ENCODE results near the gene TBC1D22A. TPM values are rescaled to one million over a fixed set of nuclear protein-coding genes. Genes with fewer than 3 reads are reported as not detected.

TBC1D22A gene
- total and polyA plus RNA-seq, 4 donors = 4.1 to 12.4 (median 8.4) TPM

- no peak for DNase-seq (ENCODE audit: low spot score)
- TF ChIP-seq REST (IDR thresholded peaks at IDR 0.05) (no peak), EGR1 (IDR thresholded peaks at IDR 0.05; ENCODE audit: low read depth in 2 of 2) (no peak), SP1 (IDR thresholded peaks at IDR 0.05) (no peak), RXRA (IDR thresholded peaks at IDR 0.05) (no peak), NR2F2 (IDR thresholded peaks at IDR 0.05) (no peak), TAF1 (conservative IDR thresholded peaks at IDR 0.05) (no peak), FOXA2 (IDR thresholded peaks at IDR 0.05) (no peak), MAX (IDR thresholded peaks at IDR 0.05) (no peak), ATF3 (IDR thresholded peaks at IDR 0.05) (no peak), GABPA (IDR thresholded peaks at IDR 0.05 in 1 of 2, conservative IDR thresholded peaks at IDR 0.05 in 1 of 2) (no peak), ZBTB33 (IDR thresholded peaks at IDR 0.05) (no peak), RAD21 (IDR thresholded peaks at IDR 0.05) (no peak)
- Histone ChIP-seq H3K9ac (ENCODE audit: low read depth in 1 of 2, low read length in 2 of 2) (no peak overlapping the region), H3K9me3 (ENCODE audit: control insufficient read depth in 4 of 4, low read length in 3 of 4) (no peaks in the 10 kb centered on the region), H3K27me3 (ENCODE audit: control insufficient read depth in 4 of 4, insufficient read depth in 4 of 4, low read length in 3 of 4) (no peaks in the 10 kb centered on the region), H3K4me1 (ENCODE audit: control insufficient read depth in 4 of 4, insufficient read depth in 4 of 4, low read length in 3 of 4) (peaks cover 5 to 15% (median 10%) of the 10 kb centered on the region in 4 donors), H3K27ac (ENCODE audit: low read depth in 1 of 2, low read length in 2 of 2) (no peak overlapping the region), H3K4me3 (ENCODE audit: low read depth in 1 of 3, low read length in 3 of 3) (no peak overlapping the region), H3K36me3 (ENCODE audit: control insufficient read depth in 4 of 4, insufficient read depth in 3 of 4, low read depth in 1 of 4, low read length in 3 of 4) (peaks cover 0 to 20% (median 9%) of the 10 kb centered on the region in 4 donors)
- 89% methylated on average over 15 of the region's 15 CpGs for WGBS
Measured at GRCh38 chr22:46795845-46796565, 33.6 kb downstream of the TBC1D22A start.

- Histone ChIP-seq H3K9ac (ENCODE audit: low read depth in 1 of 2, low read length in 2 of 2) (no peak overlapping the region), H3K27me3 (ENCODE audit: control insufficient read depth in 4 of 4, insufficient read depth in 4 of 4, low read length in 3 of 4) (no peaks in the 10 kb centered on the region), H3K36me3 (ENCODE audit: control insufficient read depth in 4 of 4, insufficient read depth in 3 of 4, low read depth in 1 of 4, low read length in 3 of 4) (peaks cover 0 to 22% (median 9%) of the 10 kb centered on the region in 4 donors), H3K4me1 (ENCODE audit: control insufficient read depth in 4 of 4, insufficient read depth in 4 of 4, low read length in 3 of 4) (peaks cover 5 to 15% (median 10%) of the 10 kb centered on the region in 4 donors), H3K4me3 (ENCODE audit: low read depth in 1 of 3, low read length in 3 of 3) (no peak overlapping the region), H3K9me3 (ENCODE audit: control insufficient read depth in 4 of 4, low read length in 3 of 4) (no peaks in the 10 kb centered on the region), H3K27ac (ENCODE audit: low read depth in 1 of 2, low read length in 2 of 2) (no peak overlapping the region)
- no peak for DNase-seq (ENCODE audit: low spot score)
- 92% methylated on average over 17 of the region's 17 CpGs for WGBS
- no peak for TF ChIP-seq YY1 (IDR thresholded peaks at IDR 0.05)
- TF ChIP-seq TAF1 (conservative IDR thresholded peaks at IDR 0.05) = no peak
- TF ChIP-seq RXRA (IDR thresholded peaks at IDR 0.05) = no peak
- no peak for TF ChIP-seq REST (IDR thresholded peaks at IDR 0.05)
- TF ChIP-seq MAX (IDR thresholded peaks at IDR 0.05) = no peak
- no peak for TF ChIP-seq FOXA2 (IDR thresholded peaks at IDR 0.05)
- no peak for TF ChIP-seq ZBTB33 (IDR thresholded peaks at IDR 0.05)
- no peak for TF ChIP-seq CTCF (IDR thresholded peaks at IDR 0.05; ENCODE audit: low read depth, low read length, missing input control)
- no peak for TF ChIP-seq GABPA (IDR thresholded peaks at IDR 0.05 in 1 of 2, conservative IDR thresholded peaks at IDR 0.05 in 1 of 2)
Measured at GRCh38 chr22:46796566-46797195, 34.2 kb downstream of the TBC1D22A start.
